SKM-1 treated with dmso at 0.1 percent for 144 hours (cell line): ENCODE data around the gene SYTL1.

Source experiments
- DNase-seq: peaks from one replicate; lab custom pipeline; 2025; ENCODE audit not compliant: unreplicated experiment; lab: John Stamatoyannopoulos, UW

The SYTL1 gene

GRCh38 chr1:27346991-27347624 lies 5.3 kb downstream of the SYTL1 start:
- no peak for DNase-seq

- no peak for DNase-seq
Measured at GRCh38 chr1:27348861-27349783, 7.3 kb downstream of the SYTL1 start.

- DNase-seq: no peak
Measured at GRCh38 chr1:27349784-27350662, 8.2 kb downstream of the SYTL1 start.

GRCh38 chr1:27350663-27351540 lies 9.1 kb downstream of the SYTL1 start:
- no peak for DNase-seq

- DNase-seq: no peak
Measured at GRCh38 chr1:27351541-27352107, 9.8 kb downstream of the SYTL1 start.

- no peak for DNase-seq
Measured at GRCh38 chr1:27353166-27353565, 11.3 kb downstream of the SYTL1 start.

- no peak for DNase-seq
Measured at GRCh38 chr1:27353629-27354028, 11.8 kb downstream of the SYTL1 start.

- DNase-seq: no peak
Measured at GRCh38 chr1:27355683-27356082, 13.9 kb downstream of the SYTL1 start.

- DNase-seq: no peak
Measured at GRCh38 chr1:27356277-27356618, 14.4 kb downstream of the SYTL1 start.

GRCh38 chr1:27356619-27357280 lies 14.9 kb downstream of the SYTL1 start:
- DNase-seq: no peak

GRCh38 chr1:27357281-27358037 lies 15.6 kb downstream of the SYTL1 start:
- peak; percentile 63 for DNase-seq

- DNase-seq: no peak
Measured at GRCh38 chr1:27358038-27358927, 16.5 kb downstream of the SYTL1 start.

- no peak for DNase-seq
Measured at GRCh38 chr1:27358928-27359313, 17.1 kb downstream of the SYTL1 start.

GRCh38 chr1:27359822-27360158 lies 18.0 kb downstream of the SYTL1 start:
- no peak for DNase-seq

- DNase-seq: no peak
Measured at GRCh38 chr1:27360159-27361043, 18.6 kb downstream of the SYTL1 start.

GRCh38 chr1:27361044-27361402 lies 19.2 kb downstream of the SYTL1 start:
- DNase-seq: no peak

GRCh38 chr1:27361553-27361952 lies 19.7 kb downstream of the SYTL1 start:
- no peak for DNase-seq
